GM21526 (cell line): ENCODE measurements around the gene CBLN1.

Experiments used
- ATAC-seq: cut with Tn5 transposase; IDR thresholded peaks from one replicate; pipeline ENCODE4 v1.9.1; 2021; ENCODE audit warnings: moderate library complexity; ENCODE audit not compliant: unreplicated experiment, low FRiP score

The CBLN1 gene

DNA sequence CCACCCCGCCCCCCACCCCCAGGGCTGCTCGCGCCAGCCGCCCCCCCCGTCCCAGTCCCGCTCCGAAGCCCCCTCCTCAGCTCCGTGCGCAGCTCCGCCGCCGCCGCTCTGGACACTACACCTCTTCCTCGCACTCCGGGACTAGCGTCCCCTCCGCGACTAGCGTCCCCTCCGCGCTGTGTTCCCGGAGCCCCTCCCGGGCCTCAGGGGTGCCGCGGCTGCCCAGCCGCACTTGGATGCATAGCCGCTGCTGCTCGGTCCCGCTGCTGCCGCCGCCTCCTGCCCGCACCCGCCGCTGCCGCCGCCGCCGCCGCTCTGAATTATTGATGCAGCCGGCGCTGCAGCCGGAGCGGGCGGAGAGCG is at the start of gene CBLN1:
Gene CBLN1 (minus strand): TSS at position 359 of the 363 bp plus-strand sequence. CDS start 373 bp downstream, outside the sequence.
- no peak for ATAC-seq

GRCh38 chr16:49330562-49331201 is 49.0 kb upstream of the CBLN1 start:
- ATAC-seq, result no peak

DNA sequence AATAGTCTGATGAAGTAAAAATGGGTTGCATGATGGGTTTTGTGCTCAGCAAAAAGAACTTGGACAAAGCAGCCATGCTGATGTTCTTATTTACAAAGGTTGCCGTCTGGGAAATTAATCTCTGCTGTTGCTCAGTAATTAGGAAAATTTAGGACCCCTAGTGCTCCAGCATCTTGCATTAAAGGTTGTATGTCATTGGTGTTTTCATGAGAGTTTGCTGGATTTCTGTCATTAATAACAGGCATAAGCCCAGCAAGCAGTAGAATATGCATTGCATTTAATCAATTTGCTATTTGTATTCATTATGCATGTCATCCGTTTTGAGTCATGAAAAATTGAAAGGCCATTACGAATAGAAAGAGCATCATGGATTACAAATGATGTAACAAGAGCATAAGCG is 46.7 kb upstream of the CBLN1 start:
- ATAC-seq, result no peak

DNA sequence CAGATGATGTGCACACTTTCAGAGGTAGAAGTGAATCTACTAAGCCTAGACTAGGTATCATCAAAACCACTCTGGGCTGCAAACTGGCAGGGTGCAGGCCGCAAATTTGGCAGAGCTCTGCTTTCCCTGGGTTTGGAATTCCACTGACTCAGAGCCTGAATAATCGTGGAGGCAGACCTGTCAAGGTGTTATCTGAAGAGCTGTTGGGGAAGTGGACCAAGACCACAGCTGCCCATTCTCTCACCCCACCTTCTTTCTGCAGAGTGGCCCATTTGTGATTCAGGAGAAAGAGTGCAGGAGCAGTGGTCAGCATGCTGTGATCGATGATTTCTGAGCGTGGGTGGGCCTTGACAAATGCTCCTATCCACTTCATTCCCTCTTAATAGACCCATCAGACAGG is 45.8 kb upstream of the CBLN1 start:
- no peak for ATAC-seq

DNA sequence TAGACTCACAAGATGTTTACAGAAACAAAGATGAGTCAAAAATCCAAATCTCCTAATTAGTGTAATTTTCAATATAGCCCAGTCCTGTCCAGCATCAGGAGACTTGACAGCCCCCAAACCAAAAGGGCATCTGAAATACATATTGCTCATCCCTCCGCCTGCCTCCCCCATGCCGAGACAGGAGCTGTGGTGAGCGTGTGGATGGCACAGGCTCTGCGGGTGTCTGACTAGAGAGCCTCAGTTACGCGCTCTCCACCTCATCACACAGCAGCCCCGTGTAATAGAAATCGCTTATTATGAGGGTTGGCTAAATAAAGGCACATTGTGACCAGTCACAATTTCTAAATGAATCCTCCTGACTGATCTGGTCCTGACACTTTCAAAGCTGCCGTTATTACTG is 43.1 kb upstream of the CBLN1 start:
- ATAC-seq, result no peak

DNA sequence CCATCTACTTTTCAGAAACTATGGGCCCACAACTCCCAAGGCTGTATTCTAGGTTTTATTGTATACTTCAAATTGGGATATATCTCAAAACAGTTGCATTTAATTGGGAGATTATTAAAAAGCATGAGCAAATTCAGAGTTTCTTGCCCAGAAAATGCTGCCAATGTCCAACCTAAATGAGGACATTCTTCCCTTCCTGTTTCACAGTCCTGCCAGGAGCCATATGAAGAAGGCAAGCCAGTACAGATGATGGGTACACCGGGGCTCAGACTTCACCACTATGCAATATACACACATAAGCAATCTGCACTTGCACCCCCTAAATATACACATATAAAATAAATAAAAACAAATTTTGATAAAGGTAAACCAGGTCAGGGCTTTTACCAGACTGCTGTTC is 34.0 kb upstream of the CBLN1 start:
- no peak for ATAC-seq

- ATAC-seq, result no peak
Measured at GRCh38 chr16:49312389-49312985, 30.8 kb upstream of the CBLN1 start.

DNA sequence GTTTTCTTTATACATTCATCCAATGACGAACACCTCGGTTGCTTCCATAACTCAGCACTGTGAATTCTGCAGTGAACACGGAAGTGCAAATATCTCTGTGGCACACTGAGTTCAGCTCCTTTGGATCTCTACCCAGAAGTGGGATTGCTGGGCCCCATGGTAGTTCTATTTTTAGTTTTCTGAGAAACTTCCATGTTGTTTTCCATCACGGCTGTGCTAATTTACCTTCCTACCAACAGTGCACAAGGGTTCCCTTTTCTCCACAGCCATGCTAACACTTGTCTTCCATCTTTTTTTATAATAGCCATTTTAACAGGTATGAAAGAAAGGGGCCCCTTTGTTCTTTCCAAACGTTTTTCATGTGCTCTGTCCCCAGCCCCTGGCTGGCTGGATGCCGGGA is 30.2 kb upstream of the CBLN1 start:
- ATAC-seq, result no peak

DNA sequence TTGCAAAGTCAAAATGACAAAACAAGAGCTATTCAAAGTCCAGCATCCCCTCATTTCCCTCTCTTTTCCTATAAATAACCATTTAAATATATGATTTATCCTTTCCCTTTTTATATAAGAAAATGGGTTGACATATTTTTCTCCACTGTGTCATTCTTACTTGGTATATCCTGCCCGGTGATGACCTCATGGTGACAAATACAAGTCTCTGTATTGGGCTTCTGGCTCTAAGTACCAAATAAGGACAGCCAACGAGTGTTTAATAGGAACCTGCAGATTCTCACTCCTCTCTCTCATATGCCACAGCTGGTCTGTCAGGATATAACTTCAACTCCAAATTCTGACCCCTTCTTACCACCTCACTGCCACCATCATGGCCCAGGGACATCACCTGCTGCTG is 25.5 kb upstream of the CBLN1 start:
- ATAC-seq, result no peak

DNA sequence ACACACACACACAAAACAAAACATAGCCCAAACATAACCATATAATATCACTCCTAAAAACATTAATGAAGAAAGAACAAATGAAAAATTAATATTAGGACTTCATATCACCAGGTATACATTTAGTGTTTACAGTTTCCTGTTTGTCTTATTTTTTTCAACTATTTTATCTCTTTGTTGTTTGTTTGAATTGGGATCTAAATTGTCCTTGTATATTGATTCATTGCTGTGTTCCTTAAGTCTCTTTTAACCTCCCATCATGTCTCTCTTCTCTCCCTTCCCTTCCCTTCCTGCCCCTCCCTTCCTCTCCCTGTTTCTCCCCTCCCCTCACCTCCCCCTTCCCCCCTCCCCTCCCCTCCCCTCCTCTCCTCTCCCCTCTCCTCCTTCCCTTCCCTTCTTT is 23.8 kb upstream of the CBLN1 start:
- no peak for ATAC-seq

GRCh38 chr16:49292413-49292812 is 10.8 kb upstream of the CBLN1 start:
- no peak for ATAC-seq

GRCh38 chr16:49287572-49287971 is 5.9 kb upstream of the CBLN1 start:
- no peak for ATAC-seq

- ATAC-seq, result no peak
Measured at GRCh38 chr16:49284962-49285361, 3.3 kb upstream of the CBLN1 start.

DNA sequence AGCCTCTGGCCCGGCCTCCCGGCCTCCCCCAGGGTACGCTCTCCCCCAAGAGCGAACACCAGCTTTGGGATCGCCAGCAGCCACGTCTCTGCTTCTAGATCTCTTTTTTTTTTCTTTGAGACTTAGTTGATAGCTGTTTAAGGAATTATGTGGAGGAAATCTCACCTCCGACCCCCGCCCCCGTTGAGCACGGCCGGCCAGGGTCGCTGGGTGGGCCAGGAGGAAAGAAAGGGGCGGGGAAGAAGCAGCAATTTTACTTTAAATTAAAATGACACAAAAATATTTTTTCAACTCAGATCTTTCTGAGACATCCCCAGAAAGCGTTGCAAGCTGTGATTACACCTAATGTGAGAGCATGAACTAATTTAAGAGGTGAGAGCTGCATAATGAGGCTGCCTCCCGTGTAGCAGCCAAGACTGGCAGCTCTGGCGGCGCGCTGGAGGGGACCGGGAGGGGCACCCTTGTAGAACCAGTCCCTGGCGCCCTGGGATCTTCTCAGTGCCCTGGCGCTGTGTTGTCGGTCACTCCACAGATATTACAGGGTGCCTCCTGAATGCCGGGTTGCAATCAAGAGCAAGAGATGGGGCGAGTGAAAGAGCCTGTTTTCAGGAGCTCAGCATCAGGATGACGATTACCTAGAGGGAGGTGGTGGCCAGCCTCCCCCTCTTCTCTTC is 1.9 kb upstream of the CBLN1 start:
- no peak for ATAC-seq

DNA sequence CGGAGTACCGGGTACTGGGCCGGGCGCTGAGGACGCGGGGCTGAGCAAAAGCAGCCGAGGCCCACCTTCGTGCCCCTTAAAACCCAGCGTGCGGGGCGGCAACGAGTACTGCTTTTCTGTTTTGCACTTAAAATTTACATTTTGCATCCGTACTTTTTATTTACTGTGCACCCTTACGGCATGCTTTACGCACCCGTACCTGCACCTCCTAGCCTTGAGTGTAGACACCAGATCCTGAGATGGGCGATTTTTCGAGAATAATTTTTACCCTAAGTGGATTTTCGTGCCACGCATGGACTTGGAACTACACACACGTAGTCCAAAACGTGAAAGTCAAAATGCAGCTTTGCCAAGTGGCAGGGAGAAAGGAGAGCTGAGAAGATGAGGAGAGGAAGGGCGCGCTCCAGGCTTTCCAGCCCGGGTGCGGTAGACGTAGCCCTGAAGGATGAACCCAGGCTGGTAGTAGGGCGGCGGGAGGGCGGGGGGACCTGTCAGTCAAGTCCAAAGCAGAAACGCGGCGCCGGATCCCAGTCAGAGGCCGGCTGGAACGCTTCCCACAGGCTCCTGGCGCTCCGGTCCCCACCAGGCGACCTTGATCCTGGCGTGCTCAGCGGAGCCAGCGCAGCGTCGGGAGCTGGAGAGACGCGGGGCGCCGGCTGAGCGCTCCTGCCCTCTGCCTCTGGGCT is 1.2 kb upstream of the CBLN1 start:
- ATAC-seq, result no peak

GRCh38 chr16:49281843-49282642 is 405 bp upstream of the CBLN1 start:
- peak; percentile 91 for ATAC-seq

- no peak for ATAC-seq
Measured at GRCh38 chr16:49280841-49281371, 732 bp downstream of the CBLN1 start.

GRCh38 chr16:49280105-49280741 is 1.4 kb downstream of the CBLN1 start:
- ATAC-seq, result no peak

DNA sequence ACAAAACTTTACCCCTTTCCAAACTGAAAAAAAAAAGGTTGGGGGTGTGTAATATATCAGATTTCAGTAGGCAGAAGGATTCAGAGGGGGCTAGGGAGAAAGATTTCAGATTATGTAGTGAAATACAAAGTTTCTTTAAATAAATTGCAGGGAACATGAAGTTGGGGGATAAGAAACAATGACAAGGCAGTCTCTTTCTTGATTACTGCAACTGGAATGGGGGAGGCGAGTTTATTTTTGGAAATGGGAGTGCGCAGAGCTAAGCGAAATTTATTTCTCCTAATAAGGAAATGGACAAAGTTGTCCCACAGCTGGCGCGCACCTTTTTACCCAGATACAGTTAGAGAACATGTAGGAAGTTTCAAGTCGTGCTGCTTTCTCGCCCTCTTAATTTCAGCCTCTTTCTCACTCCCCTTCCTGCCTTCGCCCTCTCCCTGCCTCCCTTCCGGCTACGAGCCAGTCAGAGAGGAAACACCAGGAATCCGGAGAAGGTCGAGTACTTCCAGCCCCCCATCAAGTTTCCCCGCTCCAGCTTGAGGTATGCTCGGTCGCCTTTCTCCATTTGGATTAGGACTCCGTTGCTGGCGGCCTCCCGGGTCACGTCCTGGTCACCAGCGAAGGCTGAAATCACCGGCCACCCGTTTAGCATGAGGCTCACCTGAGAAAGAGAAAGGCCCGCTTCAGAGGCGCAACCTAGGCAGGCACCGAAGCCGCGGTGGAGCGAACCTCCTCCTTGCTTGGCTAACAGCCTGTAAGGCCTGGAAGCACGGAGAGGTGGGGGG is 2.5 kb downstream of the CBLN1 start:
- no peak for ATAC-seq

GRCh38 chr16:49278567-49278827 is 3.1 kb downstream of the CBLN1 start:
- ATAC-seq, result no peak
